Measurements from ENCODE around the gene HIPK2. TPM values are rescaled to one million over a fixed set of nuclear protein-coding genes. Genes with fewer than 3 reads are reported as not detected.

Gene HIPK2
- total and polyA plus RNA-seq, 8 donors = 25.1 to 61.8 (median 30.4) TPM

DNA sequence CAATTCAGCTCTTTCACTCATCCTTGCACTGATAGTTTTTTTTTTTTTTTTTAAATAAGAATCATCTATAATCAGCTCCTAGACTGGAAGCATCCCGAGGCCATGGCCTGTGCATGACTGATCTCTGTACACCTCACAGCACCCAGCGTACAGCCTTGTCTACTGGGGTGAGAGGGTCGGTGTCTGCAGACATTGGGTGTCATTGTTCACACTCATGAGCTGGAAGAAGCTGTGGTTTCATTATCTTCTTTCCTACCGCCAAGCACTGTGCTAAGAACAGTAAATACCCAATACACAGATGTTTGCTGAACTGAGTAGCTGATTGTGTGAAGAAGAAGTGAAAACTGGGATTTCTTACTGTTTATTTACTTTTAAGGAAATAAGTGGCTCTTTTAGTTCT lies 130.7 kb downstream of the HIPK2 start:
- no peak for ATAC-seq
- H3K9me3 ChIP-seq = no peaks in the 10 kb centered on the region
- TF ChIP-seq CTCF (IDR thresholded peaks at IDR 0.05) = no peak
- intact Hi-C loops (cut with DNase I) = loop anchor here in 1 of 2 donors (5.0 to 10.0 kb wide), 2 partner anchors 128 to 350 kb away; partner anchors contain the start of gene HIPK2
- peak overlapping the region in 1 of 2 donors; percentile 80 for H3K27ac ChIP-seq
- no peak overlapping the region for H3K4me3 ChIP-seq
- peaks cover 0 to 22% of the 10 kb centered on the region in 2 donors for H3K36me3 ChIP-seq
- H3K4me1 ChIP-seq = peaks cover 0 to 66% of the 10 kb centered on the region in 2 donors
- H3K27me3 ChIP-seq = no peaks in the 10 kb centered on the region
- DNase-seq = no peak

GRCh38 chr7:139646566-139646965 lies 131.2 kb downstream of the HIPK2 start:
- ATAC-seq = no peak
- no peak for DNase-seq
- Histone ChIP-seq H3K4me3 (no peak overlapping the region), H3K36me3 (peaks cover 0 to 23% of the 10 kb centered on the region in 2 donors), H3K27ac (peak overlapping the region in 1 of 2 donors; percentile 80), H3K9me3 (no peaks in the 10 kb centered on the region), H3K27me3 (no peaks in the 10 kb centered on the region), H3K4me1 (peaks cover 0 to 63% of the 10 kb centered on the region in 2 donors)
- no peak for TF ChIP-seq CTCF (IDR thresholded peaks at IDR 0.05)
- intact Hi-C loops (cut with DNase I) = loop anchor here in 1 of 2 donors (5.0 to 10.0 kb wide), 2 partner anchors 128 to 351 kb away; partner anchors contain the start of gene HIPK2

GRCh38 chr7:139645572-139646523 lies 131.9 kb downstream of the HIPK2 start:
- Histone ChIP-seq H3K36me3 (peaks cover 0 to 27% of the 10 kb centered on the region in 2 donors), H3K4me3 (no peak overlapping the region), H3K27ac (peak overlapping the region in 1 of 2 donors; percentile 80), H3K4me1 (peaks cover 0 to 63% of the 10 kb centered on the region in 2 donors), H3K27me3 (no peaks in the 10 kb centered on the region), H3K9me3 (no peaks in the 10 kb centered on the region)
- peak; percentile 82 to 87 for TF ChIP-seq CTCF (IDR thresholded peaks at IDR 0.05)
- DNase-seq = peak; percentile 64 to 86 (median 81)
- intact Hi-C loops (cut with DNase I) = loop anchor here in 1 of 2 donors (5.0 to 10.0 kb wide), 2 partner anchors 129 to 351 kb away; partner anchors contain the start of gene HIPK2
- peak; percentile 86 for ATAC-seq

- no peak for ATAC-seq
- no peak for TF ChIP-seq CTCF (IDR thresholded peaks at IDR 0.05)
- intact Hi-C loops (cut with DNase I) = loop anchor here in 1 of 2 donors (10.0 kb wide), 1 partner anchor 131 kb away; the partner anchor contains the start of gene HIPK2
- Histone ChIP-seq H3K4me1 (peaks cover 0 to 53% of the 10 kb centered on the region in 2 donors), H3K36me3 (peaks cover 0 to 33% of the 10 kb centered on the region in 2 donors), H3K9me3 (no peaks in the 10 kb centered on the region), H3K4me3 (no peak overlapping the region), H3K27me3 (no peaks in the 10 kb centered on the region), H3K27ac (no peak overlapping the region)
- no peak for DNase-seq
Observed at GRCh38 chr7:139643951-139644585, 133.7 kb downstream of the HIPK2 start.

Data from left lung (tissue), 10 donors.